ENCODE data around the gene NUB1. TPM values are rescaled to one million over a fixed set of nuclear protein-coding genes. Genes with fewer than 3 reads are reported as not detected.

The NUB1 gene
- total RNA-seq, 1 experiment from 2014 or later: 67.4 TPM

DNA sequence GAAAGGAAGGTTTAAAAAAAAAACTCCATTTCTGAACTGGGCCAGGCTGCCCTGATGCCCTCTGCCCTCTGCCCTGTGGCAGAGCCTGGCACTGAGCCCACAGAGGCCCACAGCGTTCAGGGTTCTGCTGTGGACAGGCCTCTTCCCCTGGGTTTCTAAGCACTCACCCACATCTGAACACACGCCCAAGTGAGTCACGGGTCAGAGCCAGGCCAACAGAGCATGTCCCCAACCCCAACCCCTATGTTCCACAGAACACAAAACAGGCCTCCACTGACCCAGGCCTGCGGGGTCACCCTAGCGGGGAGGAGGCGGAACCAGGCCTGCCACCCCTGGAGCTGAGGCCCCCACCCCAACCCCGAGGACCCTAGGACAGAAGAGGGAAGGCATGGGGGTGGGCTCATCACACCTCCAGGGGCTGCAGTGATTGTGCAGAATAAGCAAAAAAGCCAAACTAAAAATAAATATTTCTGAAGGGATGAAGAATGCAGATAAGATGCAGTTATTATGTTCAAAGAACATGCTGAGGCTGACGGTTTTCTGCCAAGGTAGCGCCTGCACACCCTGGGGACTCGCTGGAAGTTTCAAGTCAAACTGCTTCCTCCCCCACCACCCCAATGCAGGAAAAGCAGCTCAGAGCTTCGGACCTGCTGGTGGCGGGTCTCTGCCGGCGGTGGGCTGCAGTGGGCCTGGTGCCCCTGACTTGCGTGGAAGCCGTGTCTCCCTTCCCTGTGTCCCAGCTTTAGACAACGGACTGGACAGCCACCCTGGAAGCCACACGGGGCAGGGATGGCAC lies 62.8 kb downstream of the NUB1 start:
- peak; percentile 60 for DNase-seq (ENCODE audit: low read depth)

DNA sequence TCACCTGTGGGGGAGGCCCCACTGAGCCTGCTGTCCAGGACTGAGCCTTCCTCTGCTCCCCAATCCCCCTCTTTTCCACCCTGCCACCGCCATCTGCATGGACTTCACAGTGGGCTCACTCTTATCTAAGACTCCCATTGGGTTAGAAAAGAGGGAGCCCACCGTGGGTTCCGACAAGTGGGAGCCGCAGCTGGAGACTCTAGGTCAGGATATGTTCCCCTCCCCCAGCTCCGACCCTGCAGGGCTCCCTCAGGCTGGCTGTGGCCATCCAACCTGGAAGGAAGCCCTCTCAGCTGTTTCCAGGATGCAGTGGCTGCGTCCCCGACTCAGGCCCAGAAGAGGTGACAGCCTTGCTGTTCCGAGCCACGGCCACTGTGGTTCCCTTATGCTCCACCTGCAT lies 63.4 kb downstream of the NUB1 start:
- DNase-seq (ENCODE audit: low read depth): no peak

GRCh38 chr7:151405588-151405987 lies 64.0 kb downstream of the NUB1 start:
- DNase-seq (ENCODE audit: low read depth): no peak

- no peak for DNase-seq (ENCODE audit: low read depth)
Measured at GRCh38 chr7:151406051-151406875, 64.7 kb downstream of the NUB1 start.

GRCh38 chr7:151406886-151407583 lies 65.4 kb downstream of the NUB1 start:
- DNase-seq (ENCODE audit: low read depth): no peak

GRCh38 chr7:151408498-151408838 lies 66.9 kb downstream of the NUB1 start:
- DNase-seq (ENCODE audit: low read depth): no peak

DNA sequence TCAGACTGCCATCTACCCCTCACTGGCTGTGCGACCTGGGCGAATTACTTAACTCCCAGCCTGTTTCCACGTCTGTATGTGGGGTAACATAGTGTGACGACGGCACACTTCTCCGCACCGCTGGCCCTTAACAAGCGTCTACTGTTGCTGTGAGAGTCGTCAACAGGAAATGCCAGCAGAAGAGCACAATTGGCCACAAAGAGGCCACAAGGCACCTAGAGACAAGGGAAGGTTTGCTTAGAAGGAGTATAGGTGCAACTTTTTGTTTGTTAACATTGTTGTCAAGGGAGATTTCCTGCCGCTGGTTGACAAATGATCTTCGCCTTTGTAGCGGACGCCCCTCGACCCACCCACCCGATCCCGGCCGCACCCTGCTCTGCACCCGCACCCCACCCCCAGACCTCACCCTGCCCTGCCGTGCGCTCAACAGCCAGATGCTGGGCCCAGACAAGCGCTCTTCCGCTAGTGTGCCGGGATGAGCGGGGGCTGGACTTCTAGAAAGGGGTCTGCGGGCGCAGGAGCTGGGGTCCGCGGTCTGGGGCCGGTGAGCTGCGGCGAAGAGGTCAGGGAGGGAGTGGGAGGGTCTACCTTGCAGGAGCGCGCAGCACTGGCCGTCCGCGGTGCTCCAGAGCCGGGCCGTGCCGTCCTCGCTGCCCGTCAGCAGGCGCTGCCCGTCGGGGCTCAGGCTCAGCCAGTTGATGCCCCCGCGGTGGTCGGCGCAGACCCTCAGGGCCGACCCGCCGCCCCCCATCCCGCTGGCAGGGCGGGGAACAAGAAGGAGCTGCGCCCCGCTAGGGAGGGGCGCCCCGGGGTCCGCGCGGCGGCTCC lies 67.4 kb downstream of the NUB1 start:
- no peak for DNase-seq (ENCODE audit: low read depth)

- no peak for DNase-seq (ENCODE audit: low read depth)
Measured at GRCh38 chr7:151409667-151410404, 68.2 kb downstream of the NUB1 start, which contains the start of gene WDR86. WDR86 (minus strand) TSS chr7:151410038; CDS start chr7:151409589, 449 bp downstream.

DNA sequence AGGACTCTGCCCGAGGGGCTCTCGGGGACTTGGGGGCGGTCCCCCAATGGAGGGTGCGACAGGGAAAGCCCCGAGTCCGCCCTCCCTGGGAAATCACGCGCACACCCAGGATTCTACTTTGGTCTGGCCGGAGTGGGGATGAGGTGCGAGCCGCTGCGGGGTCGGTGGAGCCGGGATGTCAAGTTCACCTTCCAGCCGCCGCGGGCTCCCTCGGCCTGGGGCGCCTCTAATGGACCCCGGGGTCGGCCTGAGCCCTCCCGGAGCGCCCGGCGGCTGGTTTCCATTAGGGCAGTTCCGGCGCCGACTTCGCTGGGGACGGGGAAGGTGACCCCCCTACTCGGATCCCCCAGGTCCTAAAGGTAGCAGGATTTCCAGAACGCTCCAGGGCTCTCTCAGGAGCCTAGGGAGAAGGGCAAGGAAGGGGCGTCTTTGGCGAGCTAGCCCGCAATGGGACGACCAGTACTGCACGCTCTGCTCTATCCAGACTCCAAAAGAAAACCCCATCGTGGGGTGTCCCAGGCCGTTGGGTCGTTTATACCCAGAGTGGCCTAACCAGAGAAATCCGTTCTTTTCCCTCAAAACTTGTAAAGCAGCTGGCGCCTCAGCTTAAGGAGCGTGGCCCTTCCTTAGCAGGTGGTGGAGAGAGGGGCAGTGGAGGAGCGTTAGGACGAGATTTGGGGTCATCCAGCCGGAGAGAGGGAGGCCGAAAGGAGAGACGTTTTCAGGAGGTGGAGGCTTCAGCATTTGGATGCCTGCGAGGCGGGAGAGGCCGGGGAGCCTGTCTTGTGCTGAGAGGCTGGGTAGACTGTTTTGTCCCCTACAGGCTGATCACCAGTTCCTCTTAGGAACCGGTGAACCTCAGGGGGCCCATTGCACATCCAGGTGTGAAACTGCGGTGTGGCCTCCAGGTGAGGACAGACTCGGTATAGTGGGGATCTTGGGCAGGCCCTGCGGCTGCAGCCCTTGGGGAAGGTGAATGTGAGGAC lies 69.1 kb downstream of the NUB1 start:
- DNase-seq (ENCODE audit: low read depth): no peak

DNA sequence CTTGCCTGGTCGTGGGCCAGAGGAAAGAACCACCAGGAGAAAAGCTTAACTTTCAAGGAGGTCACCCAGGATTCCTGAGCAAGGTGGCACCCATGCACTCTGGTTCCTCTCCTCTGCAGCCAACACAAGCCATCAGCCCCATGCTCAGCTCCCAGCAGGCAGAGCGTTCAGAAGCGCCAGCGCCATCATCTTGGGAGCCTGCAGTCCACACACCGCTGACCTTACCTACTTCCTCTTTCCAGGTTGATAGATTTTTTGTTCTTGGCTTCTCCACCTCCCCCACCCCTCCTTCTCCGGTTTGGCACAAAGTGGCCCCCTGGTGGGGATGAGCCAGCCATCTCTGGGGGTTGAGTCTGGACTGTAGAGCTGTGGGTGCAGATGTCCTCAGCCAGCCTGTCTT lies 69.9 kb downstream of the NUB1 start:
- no peak for DNase-seq (ENCODE audit: low read depth)

DNA sequence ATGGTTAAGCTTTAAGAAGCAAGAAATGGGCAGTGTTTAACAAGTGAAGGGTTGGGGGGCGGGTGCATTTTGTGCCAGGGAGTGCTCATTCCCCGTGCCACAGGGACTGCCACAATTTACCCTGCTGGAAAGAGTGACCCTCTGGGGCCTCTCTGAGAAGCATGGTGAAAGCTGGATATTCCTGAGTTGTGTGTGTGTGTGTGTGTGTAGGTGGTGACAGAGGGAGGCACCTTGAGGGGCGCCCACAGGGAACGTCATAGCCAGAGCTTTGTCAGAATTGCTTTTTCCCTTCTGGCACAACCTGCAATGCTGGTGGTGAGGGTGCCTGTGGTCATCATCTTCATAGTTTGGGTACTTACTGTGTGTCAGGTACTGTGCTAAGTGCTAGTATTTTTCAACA lies 70.7 kb downstream of the NUB1 start:
- DNase-seq (ENCODE audit: low read depth): no peak

DNA sequence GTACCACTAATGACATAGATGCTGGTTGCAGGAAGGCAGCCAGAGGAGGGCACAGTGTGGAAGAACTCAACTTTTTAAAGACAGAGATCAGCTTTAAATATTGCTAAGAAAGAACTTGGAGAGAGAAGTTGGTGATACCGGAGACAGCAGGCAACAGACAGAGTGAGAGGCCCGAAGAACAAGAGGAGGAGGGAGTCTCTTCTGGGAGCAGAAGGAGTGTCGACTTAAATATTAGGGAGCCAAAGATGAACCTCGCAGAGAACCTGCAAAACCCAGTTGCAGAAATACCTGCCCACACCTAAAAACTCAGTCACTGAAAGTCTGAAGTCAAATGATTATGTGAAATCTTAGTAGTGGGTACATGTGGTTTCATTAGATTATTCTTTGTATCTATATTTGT lies 71.6 kb downstream of the NUB1 start:
- no peak for DNase-seq (ENCODE audit: low read depth)

- DNase-seq (ENCODE audit: low read depth): peak; percentile 24
Measured at GRCh38 chr7:151415375-151416105, 73.9 kb downstream of the NUB1 start.

DNA sequence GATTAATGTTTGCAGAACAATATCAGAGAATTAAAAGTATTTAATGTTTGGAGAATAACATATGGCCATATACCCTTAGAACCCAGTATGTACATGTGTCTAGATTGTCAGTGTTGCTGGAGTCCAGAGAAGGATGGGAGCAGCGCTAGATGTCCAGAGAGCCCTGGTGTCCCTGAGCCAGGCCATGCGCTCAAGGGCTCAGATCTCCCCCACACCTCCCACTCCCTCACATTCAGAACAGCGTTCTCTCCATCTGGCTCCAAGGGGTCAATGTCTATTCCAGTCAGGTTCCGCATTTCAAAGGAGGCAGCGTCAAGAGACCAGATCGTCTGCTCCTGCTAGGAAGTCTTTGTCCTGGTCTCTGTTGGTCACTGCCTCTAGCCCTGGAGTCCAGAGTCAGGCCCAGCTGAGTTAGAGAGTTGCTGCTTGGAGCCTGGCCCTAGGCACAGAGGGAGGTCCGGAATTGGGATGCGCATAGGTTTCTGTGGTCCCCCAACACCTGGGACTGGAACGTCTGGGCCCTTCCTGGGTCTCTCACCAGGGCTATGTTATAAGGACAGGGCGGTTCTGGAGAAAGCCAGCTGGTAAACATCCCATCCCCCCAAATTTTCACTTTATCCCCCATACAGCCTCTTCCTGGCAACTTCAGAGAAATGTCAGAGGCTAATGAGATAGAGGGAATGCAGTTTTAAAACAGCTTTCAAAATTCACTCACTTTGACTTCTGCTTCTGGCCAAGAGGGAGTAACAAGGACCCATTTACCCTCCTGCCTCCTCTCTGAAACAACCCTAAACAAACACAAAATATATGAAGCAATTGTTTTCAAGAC lies 74.7 kb downstream of the NUB1 start:
- DNase-seq (ENCODE audit: low read depth): no peak

- peak; percentile 84 for DNase-seq (ENCODE audit: low read depth)
Measured at GRCh38 chr7:151416941-151417315, 75.3 kb downstream of the NUB1 start.

GRCh38 chr7:151420144-151420543 lies 78.5 kb downstream of the NUB1 start:
- DNase-seq (ENCODE audit: low read depth): no peak

DNA sequence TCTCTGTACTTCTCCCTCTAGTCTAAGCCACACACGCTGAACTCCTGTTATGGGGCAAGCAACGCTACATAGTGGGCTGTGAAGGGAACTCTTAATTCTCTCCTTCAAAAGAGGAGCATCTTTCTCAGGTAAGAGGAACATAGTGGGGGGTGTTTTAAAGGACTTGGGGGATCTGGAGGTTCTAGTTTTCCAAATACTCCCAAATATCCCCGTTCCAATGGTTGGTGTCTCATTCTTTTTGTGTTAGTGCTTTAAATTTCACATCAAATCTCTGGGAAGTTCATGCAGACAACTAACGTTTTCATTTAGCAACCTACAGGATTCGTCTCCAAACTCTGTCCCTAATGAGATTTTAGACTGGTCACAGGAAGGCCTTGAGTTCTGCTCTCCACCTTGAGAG lies 80.6 kb downstream of the NUB1 start:
- DNase-seq (ENCODE audit: low read depth): no peak

GRCh38 chr7:151423226-151423625 lies 81.6 kb downstream of the NUB1 start:
- no peak for DNase-seq (ENCODE audit: low read depth)

All from LHCN-M2 (cell line).